Stimulated activated CD4-positive, alpha-beta T cell treated with anti-CD3 and anti-CD28 coated beads, Interleukin-1b, Interleukin-23, amount 100 ng/mL, for 4 hours (primary cell): ENCODE measurements around the gene HSPB7.
"Not testable (repeated sequence)": the region's sequence is repeated elsewhere in the genome, so short reads cannot be mapped to it uniquely, and the experiment has no call there.

Experiments
- DNase-seq, 2 donors: peaks; one replicate each; pipeline ENCODE4 v3.0.0-alpha.2; 2020; ENCODE audit warnings: low read depth in 2 of 2

Gene HSPB7

GRCh38 chr1:16050328-16050727 is 32.5 kb upstream of the HSPB7 start:
- DNase-seq, result no peak

GRCh38 chr1:16048573-16049189 is 30.8 kb upstream of the HSPB7 start:
- peak; percentile 31 to 37 for DNase-seq

- DNase-seq, result no peak
Measured at GRCh38 chr1:16047791-16048475, 30.1 kb upstream of the HSPB7 start.

- DNase-seq, result no peak
Measured at GRCh38 chr1:16046842-16047241, 29.0 kb upstream of the HSPB7 start.

- no peak for DNase-seq
Measured at GRCh38 chr1:16043950-16044349, 26.1 kb upstream of the HSPB7 start.

GRCh38 chr1:16043521-16043920 is 25.7 kb upstream of the HSPB7 start, which contains the start of gene CLCNKB:
CLCNKB (plus strand) TSS chr1:16043782; CDS start chr1:16044493, 711 bp downstream.
- DNase-seq, result no peak

GRCh38 chr1:16042654-16043053 is 24.8 kb upstream of the HSPB7 start:
- DNase-seq, result not testable (repeated sequence)

- DNase-seq, result no peak
Measured at GRCh38 chr1:16042096-16042495, 24.3 kb upstream of the HSPB7 start.

GRCh38 chr1:16041200-16041599 is 23.4 kb upstream of the HSPB7 start:
- no peak for DNase-seq

GRCh38 chr1:16039871-16040270 is 22.0 kb upstream of the HSPB7 start:
- DNase-seq, result not testable (repeated sequence)

GRCh38 chr1:16038620-16038912 is 20.7 kb upstream of the HSPB7 start:
- no peak for DNase-seq

- DNase-seq, result not testable (repeated sequence)
Measured at GRCh38 chr1:16036461-16036860, 18.6 kb upstream of the HSPB7 start.

GRCh38 chr1:16033103-16033632 is 15.3 kb upstream of the HSPB7 start:
- not testable (repeated sequence) for DNase-seq

- peak; percentile 11 to 33 for DNase-seq
Measured at GRCh38 chr1:16032388-16033102, 14.7 kb upstream of the HSPB7 start.

GRCh38 chr1:16031551-16031950 is 13.7 kb upstream of the HSPB7 start:
- no peak for DNase-seq

- no peak for DNase-seq
Measured at GRCh38 chr1:16029288-16029687, 11.4 kb upstream of the HSPB7 start.

- not testable (repeated sequence) for DNase-seq
Measured at GRCh38 chr1:16029003-16029268, 11.1 kb upstream of the HSPB7 start.

- DNase-seq, result no peak
Measured at GRCh38 chr1:16028237-16029002, 10.6 kb upstream of the HSPB7 start.

GRCh38 chr1:16026723-16027484 is 9.1 kb upstream of the HSPB7 start:
- DNase-seq, result peak; percentile 43 to 49

GRCh38 chr1:16026302-16026701 is 8.5 kb upstream of the HSPB7 start:
- DNase-seq, result not testable (repeated sequence)

- no peak for DNase-seq
Measured at GRCh38 chr1:16023050-16023653, 5.3 kb upstream of the HSPB7 start.
